VCaP (cell line): Measurements from ENCODE around the gene SLC16A12.

ENCODE experiments used
- H3K27ac ChIP-seq: fragments of 450-650 bp; 2 replicates; pipeline ENCODE4 v1.5.1; 2017
- CTCF ChIP-seq: fragments of 450-650 bp; conservative IDR thresholded peaks from 2 replicates; pipeline ENCODE4 v1.5.1; 2017; ENCODE audit warnings: mild to moderate bottlenecking, moderate library complexity

Gene SLC16A12

GRCh38 chr10:89520706-89521105 is 14.7 kb downstream of the SLC16A12 start:
- TF ChIP-seq CTCF, result no peak
- H3K27ac ChIP-seq, result no peak overlapping the region

- TF ChIP-seq CTCF, result no peak
- no peak overlapping the region for H3K27ac ChIP-seq
These were observed 16.2 kb downstream of the SLC16A12 start for GRCh38 chr10:89518876-89519842.

GRCh38 chr10:89518108-89518507 is 17.3 kb downstream of the SLC16A12 start:
- TF ChIP-seq CTCF, result no peak
- H3K27ac ChIP-seq, result no peak overlapping the region

- TF ChIP-seq CTCF, result no peak
- no peak overlapping the region for H3K27ac ChIP-seq
These were observed 19.1 kb downstream of the SLC16A12 start for GRCh38 chr10:89516149-89516832.

GRCh38 chr10:89515031-89515841 is 20.2 kb downstream of the SLC16A12 start:
- no peak for TF ChIP-seq CTCF
- no peak overlapping the region for H3K27ac ChIP-seq

GRCh38 chr10:89513206-89513605 is 22.2 kb downstream of the SLC16A12 start:
- H3K27ac ChIP-seq, result no peak overlapping the region
- TF ChIP-seq CTCF, result no peak
